Measurements from ENCODE around the gene POLR2F. TPM values are rescaled to one million over a fixed set of nuclear protein-coding genes. Genes with fewer than 3 reads are reported as not detected.
A peak's percentile ranks its signal among the peaks of the same experiment; 100 is the strongest.

The POLR2F gene
- total RNA-seq, 6 donors from 2014 or later, result 48.9 to 152 (median 71.7) TPM

DNA sequence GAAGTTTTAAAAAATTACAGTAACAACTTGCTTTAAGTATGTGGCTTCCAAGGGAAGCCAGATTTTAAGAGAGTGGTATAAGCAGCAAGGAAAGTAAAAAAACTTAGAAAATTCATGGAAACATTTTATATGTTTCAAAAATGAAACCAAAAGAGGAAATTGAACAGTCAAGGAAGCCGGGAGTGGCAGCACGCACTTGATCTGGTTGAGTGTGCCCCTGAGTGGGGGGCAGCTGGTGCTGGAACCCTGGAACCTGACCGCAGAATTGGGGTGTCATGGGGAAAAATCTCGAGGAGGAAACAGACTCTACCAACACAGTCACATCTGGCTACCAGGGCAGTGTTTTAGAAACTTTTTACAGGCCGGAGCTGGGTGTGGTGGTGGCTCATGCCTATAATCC is 33.4 kb upstream of the POLR2F start:
- Histone ChIP-seq H3K4me1 (peaks cover 4 to 9% (median 6%) of the 10 kb centered on the region in 4 donors), H3K27ac (peak overlapping the region in 2 of 4 donors; percentile 12 to 69), H3K27me3 (no peaks in the 10 kb centered on the region), H3K4me3 (peak overlapping the region in 1 of 4 donors; percentile 9), H3K9me3 (no peaks in the 10 kb centered on the region), H3K36me3 (peaks cover 13 to 80% (median 53%) of the 10 kb centered on the region in 4 donors)
- TF ChIP-seq POLR2AphosphoS5 (IDR thresholded peaks at IDR 0.05) (no peak), EP300 (IDR thresholded peaks at IDR 0.05) (no peak), POLR2A (IDR thresholded peaks at IDR 0.05) (no peak), CTCF (IDR thresholded peaks at IDR 0.05) (no peak)
- WGBS, 2 donors, result 41 to 49% methylated on average over 5 of the region's 5 CpGs
- no peak for DNase-seq
- ATAC-seq (ENCODE audit: low FRiP score in 2 of 2), result peak in 1 of 2 donors; percentile 18

- H3K27me3 ChIP-seq, result no peaks in the 10 kb centered on the region
- DNase-seq (peak in 1 of 2 donors; percentile 72), ATAC-seq (ENCODE audit: low FRiP score in 2 of 2) (no peak)
- no peak overlapping the region for H3K4me3 ChIP-seq
- WGBS, 2 donors, result 94 to 100% methylated on average over 3 to 6 of the region's 11 CpGs
- no peak overlapping the region for H3K27ac ChIP-seq
- H3K4me1 ChIP-seq, result peaks cover 4 to 9% (median 6%) of the 10 kb centered on the region in 4 donors
- peaks cover 6 to 80% (median 60%) of the 10 kb centered on the region in 4 donors for H3K36me3 ChIP-seq
- H3K9me3 ChIP-seq, result no peaks in the 10 kb centered on the region
- TF ChIP-seq POLR2AphosphoS5 (IDR thresholded peaks at IDR 0.05) (no peak), EP300 (IDR thresholded peaks at IDR 0.05) (no peak), POLR2A (IDR thresholded peaks at IDR 0.05) (no peak), CTCF (IDR thresholded peaks at IDR 0.05) (no peak)
Observed at GRCh38 chr22:37922191-37922590, 31.3 kb upstream of the POLR2F start.

DNA sequence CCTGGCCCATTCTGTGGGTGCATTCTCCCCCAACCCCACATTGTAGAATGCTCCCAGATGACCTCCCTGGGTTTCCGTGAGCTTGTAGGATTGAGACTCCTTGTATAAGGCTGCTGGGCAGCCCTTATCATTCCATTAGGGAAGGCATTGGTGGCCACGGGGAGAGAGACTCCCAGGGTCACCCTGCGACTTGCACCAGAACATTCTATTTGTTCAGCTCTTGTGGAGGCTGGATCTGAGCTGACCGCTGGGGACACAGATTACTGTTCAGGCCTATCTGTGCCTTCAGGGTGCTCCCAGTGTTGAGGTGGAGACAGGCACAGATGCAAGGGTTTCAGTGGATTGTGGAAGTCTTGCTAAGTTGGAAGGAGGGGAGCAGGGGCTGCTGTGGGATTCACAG is 29.6 kb upstream of the POLR2F start:
- WGBS, 2 donors, result 89% methylated on average over 4 of the region's 4 CpGs; no CpG with 5 or more reads in 1 of the 2 donors
- peaks cover 4 to 7% (median 6%) of the 10 kb centered on the region in 4 donors for H3K4me1 ChIP-seq
- no peaks in the 10 kb centered on the region for H3K27me3 ChIP-seq
- peaks cover 1 to 80% (median 59%) of the 10 kb centered on the region in 4 donors for H3K36me3 ChIP-seq
- H3K9me3 ChIP-seq, result no peaks in the 10 kb centered on the region
- TF ChIP-seq POLR2A (IDR thresholded peaks at IDR 0.05), result no peak
- TF ChIP-seq CTCF (IDR thresholded peaks at IDR 0.05), result no peak
- TF ChIP-seq POLR2AphosphoS5 (IDR thresholded peaks at IDR 0.05), result no peak
- no peak for TF ChIP-seq EP300 (IDR thresholded peaks at IDR 0.05)
- no peak overlapping the region for H3K4me3 ChIP-seq
- ATAC-seq (ENCODE audit: low FRiP score in 2 of 2) (no peak), DNase-seq (no peak)
- peak overlapping the region in 1 of 4 donors; percentile 31 for H3K27ac ChIP-seq

- Histone ChIP-seq H3K27me3 (no peaks in the 10 kb centered on the region), H3K4me3 (no peak overlapping the region), H3K9me3 (no peaks in the 10 kb centered on the region), H3K27ac (no peak overlapping the region), H3K4me1 (peaks cover 4 to 10% (median 7%) of the 10 kb centered on the region in 4 donors), H3K36me3 (peaks cover 0 to 83% (median 58%) of the 10 kb centered on the region in 4 donors)
- ATAC-seq (ENCODE audit: low FRiP score in 2 of 2) (peak in 1 of 2 donors; percentile 17), DNase-seq (no peak)
- TF ChIP-seq EP300 (IDR thresholded peaks at IDR 0.05), result no peak
- no peak for TF ChIP-seq POLR2A (IDR thresholded peaks at IDR 0.05)
- TF ChIP-seq POLR2AphosphoS5 (IDR thresholded peaks at IDR 0.05), result no peak
- TF ChIP-seq CTCF (IDR thresholded peaks at IDR 0.05), result no peak
- 83 to 89% methylated on average over 5 to 18 of the region's 18 CpGs for WGBS, 2 donors
Observed at GRCh38 chr22:37924386-37925065, 29.0 kb upstream of the POLR2F start.
